Fibroblast of villous mesenchyme (primary cell): ENCODE measurements around the gene PPP1R14C. TPM values are rescaled to one million over a fixed set of nuclear protein-coding genes. Genes with fewer than 3 reads are reported as not detected.

Experiments
- DNase-seq: peaks from one replicate; pipeline ENCODE4 v3.0.0-alpha.2; 2010; ENCODE audit warnings: low read depth
- H3K4me3 ChIP-seq: 2 replicates; pipeline ENCODE4 v1.5.1; 2011; ENCODE audit warnings: low read depth, mild to moderate bottlenecking, low read length
- CTCF ChIP-seq: IDR thresholded peaks from 2 replicates; pipeline ENCODE4 v1.5.1; 2012; ENCODE audit warnings: low read depth, mild to moderate bottlenecking, low read length; ENCODE audit not compliant: insufficient read depth
- total RNA-seq: library from RNA; depleted of rRNA; stranded (reverse); fragments of >200 nt; gene quantifications from 2 replicates; pipeline ENCODE4 v1.2.3, GENCODE V29; 2012

The PPP1R14C gene
- total RNA-seq, 1 donor = not detected

GRCh38 chr6:150189122-150189521 lies 46.3 kb downstream of the PPP1R14C start:
- TF ChIP-seq CTCF = no peak
- no peak for DNase-seq
- H3K4me3 ChIP-seq = no peak overlapping the region

- H3K4me3 ChIP-seq = no peak overlapping the region
- no peak for TF ChIP-seq CTCF
- DNase-seq = peak; percentile 9
Observed at GRCh38 chr6:150191809-150192208, 49.0 kb downstream of the PPP1R14C start.

- no peak overlapping the region for H3K4me3 ChIP-seq
- no peak for TF ChIP-seq CTCF
- no peak for DNase-seq
Observed at GRCh38 chr6:150194195-150194594, 51.4 kb downstream of the PPP1R14C start.

GRCh38 chr6:150195996-150196417 lies 53.2 kb downstream of the PPP1R14C start:
- H3K4me3 ChIP-seq = no peak overlapping the region
- TF ChIP-seq CTCF = no peak
- DNase-seq = peak; percentile 17

- no peak for TF ChIP-seq CTCF
- H3K4me3 ChIP-seq = no peak overlapping the region
- no peak for DNase-seq
Observed at GRCh38 chr6:150196942-150197745, 54.3 kb downstream of the PPP1R14C start.

- no peak overlapping the region for H3K4me3 ChIP-seq
- TF ChIP-seq CTCF = no peak
- DNase-seq = no peak
Observed at GRCh38 chr6:150198532-150198931, 55.7 kb downstream of the PPP1R14C start.

- H3K4me3 ChIP-seq = no peak overlapping the region
- no peak for TF ChIP-seq CTCF
- DNase-seq = no peak
Observed at GRCh38 chr6:150199241-150199640, 56.4 kb downstream of the PPP1R14C start.
